Measurements from ENCODE around the gene TEX44. TPM values are rescaled to one million over a fixed set of nuclear protein-coding genes. Genes with fewer than 3 reads are reported as not detected.

Gene TEX44
- total and polyA plus RNA-seq, 9 of the 15 experiments (the other 6 are each of a cell fraction or from before 2014, with no cell fraction given) = not detected

- TF ChIP-seq, protein P1, sequence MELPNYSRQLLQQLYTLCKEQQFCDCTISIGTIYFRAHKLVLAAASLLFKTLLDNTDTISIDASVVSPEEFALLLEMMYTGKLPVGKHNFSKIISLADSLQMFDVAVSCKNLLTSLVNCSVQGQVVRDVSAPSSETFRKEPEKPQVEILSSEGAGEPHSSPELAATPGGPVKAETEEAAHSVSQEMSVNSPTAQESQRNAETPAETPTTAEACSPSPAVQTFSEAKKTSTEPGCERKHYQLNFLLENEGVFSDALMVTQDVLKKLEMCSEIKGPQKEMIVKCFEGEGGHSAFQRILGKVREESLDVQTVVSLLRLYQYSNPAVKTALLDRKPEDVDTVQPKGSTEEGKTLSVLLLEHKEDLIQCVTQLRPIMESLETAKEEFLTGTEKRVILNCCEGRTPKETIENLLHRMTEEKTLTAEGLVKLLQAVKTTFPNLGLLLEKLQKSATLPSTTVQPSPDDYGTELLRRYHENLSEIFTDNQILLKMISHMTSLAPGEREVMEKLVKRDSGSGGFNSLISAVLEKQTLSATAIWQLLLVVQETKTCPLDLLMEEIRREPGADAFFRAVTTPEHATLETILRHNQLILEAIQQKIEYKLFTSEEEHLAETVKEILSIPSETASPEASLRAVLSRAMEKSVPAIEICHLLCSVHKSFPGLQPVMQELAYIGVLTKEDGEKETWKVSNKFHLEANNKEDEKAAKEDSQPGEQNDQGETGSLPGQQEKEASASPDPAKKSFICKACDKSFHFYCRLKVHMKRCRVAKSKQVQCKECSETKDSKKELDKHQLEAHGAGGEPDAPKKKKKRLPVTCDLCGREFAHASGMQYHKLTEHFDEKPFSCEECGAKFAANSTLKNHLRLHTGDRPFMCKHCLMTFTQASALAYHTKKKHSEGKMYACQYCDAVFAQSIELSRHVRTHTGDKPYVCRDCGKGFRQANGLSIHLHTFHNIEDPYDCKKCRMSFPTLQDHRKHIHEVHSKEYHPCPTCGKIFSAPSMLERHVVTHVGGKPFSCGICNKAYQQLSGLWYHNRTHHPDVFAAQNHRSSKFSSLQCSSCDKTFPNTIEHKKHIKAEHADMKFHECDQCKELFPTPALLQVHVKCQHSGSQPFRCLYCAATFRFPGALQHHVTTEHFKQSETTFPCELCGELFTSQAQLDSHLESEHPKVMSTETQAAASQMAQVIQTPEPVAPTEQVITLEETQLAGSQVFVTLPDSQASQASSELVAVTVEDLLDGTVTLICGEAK (IDR thresholded peaks at IDR 0.05) = no peak
- TF ChIP-seq, protein P1 (CRISPR knock-in tag; IDR thresholded peaks at IDR 0.05) = no peak
- TF ChIP-seq, protein P2, sequence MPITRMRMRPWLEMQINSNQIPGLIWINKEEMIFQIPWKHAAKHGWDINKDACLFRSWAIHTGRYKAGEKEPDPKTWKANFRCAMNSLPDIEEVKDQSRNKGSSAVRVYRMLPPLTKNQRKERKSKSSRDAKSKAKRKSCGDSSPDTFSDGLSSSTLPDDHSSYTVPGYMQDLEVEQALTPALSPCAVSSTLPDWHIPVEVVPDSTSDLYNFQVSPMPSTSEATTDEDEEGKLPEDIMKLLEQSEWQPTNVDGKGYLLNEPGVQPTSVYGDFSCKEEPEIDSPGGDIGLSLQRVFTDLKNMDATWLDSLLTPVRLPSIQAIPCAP (CRISPR knock-in tag; IDR thresholded peaks at IDR 0.05; ENCODE audit: borderline replicate concordance) = no peak
- TF ChIP-seq NFRKB (IDR thresholded peaks at IDR 0.05; ENCODE audit: low read depth) (no peak), ZNF695 (CRISPR knock-in tag; IDR thresholded peaks at IDR 0.05) (no peak), TFAM (CRISPR knock-in tag; conservative IDR thresholded peaks at IDR 0.05) (no peak), RBM34 (IDR thresholded peaks at IDR 0.05; ENCODE audit: borderline replicate concordance, insufficient read depth, low read length) (no peak), NFE2L1 (tag; IDR thresholded peaks at IDR 0.05; ENCODE audit: borderline replicate concordance, low read depth) (no peak), SMAD1 (IDR thresholded peaks at IDR 0.05; ENCODE audit: low read depth, low read length, partially characterized antibody) (no peak)
Measured at GRCh38 chr2:231626449-231626848, 33.8 kb downstream of the TEX44 start (continued).
